ENCODE results near the gene AOX1.

DNA sequence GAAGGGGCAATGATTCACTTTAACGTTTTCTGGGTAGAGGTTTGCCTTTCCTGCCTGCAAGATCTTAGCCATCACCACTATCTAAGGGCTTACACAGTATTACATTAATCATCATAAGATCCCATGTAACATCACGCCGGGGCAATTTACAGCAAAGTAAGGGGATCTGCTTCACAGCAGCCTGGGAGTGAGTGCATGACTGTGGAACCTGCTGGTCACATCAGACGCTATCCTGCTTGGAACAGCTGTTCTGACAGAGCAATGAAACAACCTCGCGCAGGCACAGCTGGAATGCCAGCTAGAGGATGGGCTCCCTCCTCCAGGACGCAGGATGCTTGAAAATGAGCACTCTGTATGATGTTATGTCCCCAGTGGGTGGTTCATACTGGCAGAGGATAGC, 89.0 kb downstream of the AOX1 start:
- TF ChIP-seq POLR2A (IDR thresholded peaks at IDR 0.05), result no peak
- no peak for TF ChIP-seq CTCF (IDR thresholded peaks at IDR 0.05)
